OCI-LY1 (cell line): Measurements from ENCODE around the gene ZCCHC7.
A peak's percentile ranks its signal among the peaks of the same experiment; 100 is the strongest.

Source experiments
- H2AFZ ChIP-seq: fragments of 200-600 bp; sonication (generic), shearing (Covaris generic); 2 replicates; pipeline ENCODE4 v1.6.0; 2014; ENCODE audit warnings: antibody characterized with exemption, mild to moderate bottlenecking, low read length
- H3F3A ChIP-seq: fragments of 200-600 bp; sonication (generic), shearing (Covaris generic); 2 replicates; pipeline ENCODE4 v1.6.0; 2014; ENCODE audit warnings: mild to moderate bottlenecking, antibody characterized with exemption, low read length, moderate library complexity; ENCODE audit not compliant: insufficient read depth
- H3K27ac ChIP-seq: fragments of 200-600 bp; sonication (generic); 2 replicates; pipeline ENCODE4 v1.5.1; 2014; ENCODE audit warnings: low read length, mixed run types, mild to moderate bottlenecking, low read depth; ENCODE audit not compliant: poor library complexity, severe bottlenecking
- H3K27me3 ChIP-seq: fragments of 200-600 bp; sonication (generic); 2 replicates; pipeline ENCODE4 v1.6.0; 2014; ENCODE audit warnings: antibody characterized with exemption, mild to moderate bottlenecking, low read length, moderate library complexity; ENCODE audit not compliant: insufficient read depth
- H3K36me3 ChIP-seq: fragments of 200-600 bp; sonication (generic); 2 replicates; pipeline ENCODE4 v1.6.1; 2014; ENCODE audit warnings: mild to moderate bottlenecking, antibody characterized with exemption, low read length, moderate library complexity, mixed read lengths; ENCODE audit not compliant: insufficient read depth
- H3K4me1 ChIP-seq: fragments of 200-600 bp; sonication (generic); 2 replicates; pipeline ENCODE4 v1.5.1; 2014; ENCODE audit warnings: mild to moderate bottlenecking, low read length, moderate library complexity; ENCODE audit not compliant: insufficient read depth, severe bottlenecking
- H3K4me2 ChIP-seq: fragments of 200-600 bp; sonication (generic), shearing (Covaris generic); 2 replicates; pipeline ENCODE4 v1.6.1; 2014; ENCODE audit warnings: low read length
- H3K4me3 ChIP-seq: fragments of 200-600 bp; sonication (generic); 2 replicates; pipeline ENCODE4 v1.5.1; 2014; ENCODE audit warnings: low read length, low read depth, mild to moderate bottlenecking, mixed read lengths; ENCODE audit not compliant: poor library complexity, severe bottlenecking
- H3K79me2 ChIP-seq: fragments of 200-600 bp; shearing (Covaris generic); 2 replicates; pipeline ENCODE4 v1.6.1; 2016; ENCODE audit warnings: mixed run types, low read length, mixed read lengths; ENCODE audit not compliant: insufficient read depth
- H3K9ac ChIP-seq: fragments of 200-600 bp; sonication (generic), shearing (Covaris generic); 2 replicates; pipeline ENCODE4 v1.6.1; 2014; ENCODE audit warnings: mild to moderate bottlenecking, low read length, mixed read lengths
- H3K9me2 ChIP-seq: fragments of 200-600 bp; sonication (generic), shearing (Covaris generic); 2 replicates; pipeline ENCODE4 v1.6.1; 2014; ENCODE audit warnings: low read depth, mild to moderate bottlenecking, low read length, mixed read lengths
- H3K9me3 ChIP-seq: fragments of 200-600 bp; shearing (Covaris generic); 2 replicates; pipeline ENCODE4 v1.6.1; 2014; ENCODE audit warnings: low read length, mixed read lengths
- H4K20me1 ChIP-seq: fragments of 200-600 bp; sonication (generic), shearing (Covaris generic); 2 replicates; pipeline ENCODE4 v1.6.0; 2016; ENCODE audit warnings: mild to moderate bottlenecking, low read length; ENCODE audit not compliant: insufficient read depth
- EZH2 ChIP-seq: fragments of 200-600 bp; sonication (generic), shearing (Covaris generic); IDR thresholded peaks from 2 replicates; pipeline ENCODE4 v1.8.0; 2017; ENCODE audit warnings: borderline replicate concordance, mixed run types, mild to moderate bottlenecking, antibody characterized with exemption, low read length, moderate library complexity, mixed read lengths
- TF ChIP-seq, protein P1 (sequence below): fragments of 200-600 bp; sonication (generic), shearing (Covaris generic); IDR thresholded peaks from 2 replicates; pipeline ENCODE4 v1.5.1; 2017; ENCODE audit warnings: mild to moderate bottlenecking, antibody characterized with exemption, low read length, moderate library complexity, mixed read lengths

The ZCCHC7 gene

DNA sequence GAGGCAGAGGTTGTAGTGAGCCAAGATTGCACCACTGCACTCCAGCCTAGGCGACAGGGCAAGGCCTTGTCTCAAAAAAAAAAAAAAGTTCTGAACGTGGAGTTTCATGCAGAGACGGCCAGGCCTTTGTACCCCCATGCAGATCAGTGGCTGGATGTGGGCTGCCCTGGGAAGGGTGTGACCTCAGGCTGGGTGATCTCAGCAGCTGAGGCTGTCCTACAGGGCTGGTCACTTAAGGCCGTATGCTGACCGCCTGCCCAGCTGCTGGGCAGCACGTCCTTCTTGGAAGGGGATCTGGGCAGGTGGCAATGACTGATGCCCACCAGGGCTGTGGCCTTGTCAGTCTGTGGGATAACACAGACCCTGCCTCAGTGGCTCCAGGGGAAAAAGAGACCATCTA is 264.9 kb downstream of the ZCCHC7 start:
- Histone ChIP-seq H3K36me3 (peaks cover 4% of the 10 kb centered on the region; the same call in 1 of the 2 replicates), H3K9ac (peak overlapping the region; percentile 34; the same call in 1 of the 2 replicates), H4K20me1 (no peaks in the 10 kb centered on the region), H3F3A (0 out of 2 replicates have a peak, but pooled peaks cover 7% of the 10 kb centered on the region), H3K79me2 (no peaks in the 10 kb centered on the region), H3K9me2 (no peaks in the 10 kb centered on the region), H3K9me3 (no peaks in the 10 kb centered on the region), H3K4me3 (no peak overlapping the region), H3K27ac (peak overlapping the region; percentile 88), H3K4me2 (no peak overlapping the region), H3K27me3 (no peaks in the 10 kb centered on the region), H2AFZ (no peak overlapping the region), H3K4me1 (peaks cover 93% of the 10 kb centered on the region)
- no peak for TF ChIP-seq EZH2

DNA sequence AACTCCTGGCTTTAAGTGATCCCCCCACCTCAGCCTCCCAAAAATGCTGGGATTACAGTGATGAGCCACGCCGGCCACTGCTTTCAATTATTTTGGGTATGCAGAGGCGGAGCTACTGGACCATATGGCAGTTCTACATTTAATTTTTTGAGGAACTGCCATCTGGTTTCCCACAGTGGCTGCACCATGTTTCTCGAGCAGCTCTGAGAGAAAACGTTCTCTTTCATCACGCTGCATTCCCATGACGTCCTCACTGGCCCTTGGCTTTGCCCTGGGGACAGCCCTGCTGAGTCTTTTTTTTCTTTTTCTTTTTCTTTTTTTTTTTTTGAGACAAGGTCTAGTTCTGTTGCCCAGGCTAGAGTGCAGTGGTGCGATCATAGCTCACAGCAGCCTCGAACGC is 266.6 kb downstream of the ZCCHC7 start:
- H2AFZ ChIP-seq: no peak overlapping the region
- no peaks in the 10 kb centered on the region for H3K79me2 ChIP-seq
- 0 out of 2 replicates have a peak, but pooled peaks cover 3% of the 10 kb centered on the region for H3F3A ChIP-seq
- H3K27ac ChIP-seq: peak overlapping the region; percentile 88
- no peaks in the 10 kb centered on the region for H3K9me3 ChIP-seq
- peaks cover 3% of the 10 kb centered on the region; the same call in 1 of the 2 replicates for H3K36me3 ChIP-seq
- TF ChIP-seq, protein P1, sequence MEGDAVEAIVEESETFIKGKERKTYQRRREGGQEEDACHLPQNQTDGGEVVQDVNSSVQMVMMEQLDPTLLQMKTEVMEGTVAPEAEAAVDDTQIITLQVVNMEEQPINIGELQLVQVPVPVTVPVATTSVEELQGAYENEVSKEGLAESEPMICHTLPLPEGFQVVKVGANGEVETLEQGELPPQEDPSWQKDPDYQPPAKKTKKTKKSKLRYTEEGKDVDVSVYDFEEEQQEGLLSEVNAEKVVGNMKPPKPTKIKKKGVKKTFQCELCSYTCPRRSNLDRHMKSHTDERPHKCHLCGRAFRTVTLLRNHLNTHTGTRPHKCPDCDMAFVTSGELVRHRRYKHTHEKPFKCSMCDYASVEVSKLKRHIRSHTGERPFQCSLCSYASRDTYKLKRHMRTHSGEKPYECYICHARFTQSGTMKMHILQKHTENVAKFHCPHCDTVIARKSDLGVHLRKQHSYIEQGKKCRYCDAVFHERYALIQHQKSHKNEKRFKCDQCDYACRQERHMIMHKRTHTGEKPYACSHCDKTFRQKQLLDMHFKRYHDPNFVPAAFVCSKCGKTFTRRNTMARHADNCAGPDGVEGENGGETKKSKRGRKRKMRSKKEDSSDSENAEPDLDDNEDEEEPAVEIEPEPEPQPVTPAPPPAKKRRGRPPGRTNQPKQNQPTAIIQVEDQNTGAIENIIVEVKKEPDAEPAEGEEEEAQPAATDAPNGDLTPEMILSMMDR: no peak
- TF ChIP-seq EZH2: no peak
- H3K4me2 ChIP-seq: no peak overlapping the region
- no peaks in the 10 kb centered on the region for H3K27me3 ChIP-seq
- H3K4me3 ChIP-seq: no peak overlapping the region
- no peaks in the 10 kb centered on the region for H3K9me2 ChIP-seq
- H4K20me1 ChIP-seq: no peaks in the 10 kb centered on the region
- H3K9ac ChIP-seq: no peak overlapping the region
- peaks cover 89% of the 10 kb centered on the region for H3K4me1 ChIP-seq

DNA sequence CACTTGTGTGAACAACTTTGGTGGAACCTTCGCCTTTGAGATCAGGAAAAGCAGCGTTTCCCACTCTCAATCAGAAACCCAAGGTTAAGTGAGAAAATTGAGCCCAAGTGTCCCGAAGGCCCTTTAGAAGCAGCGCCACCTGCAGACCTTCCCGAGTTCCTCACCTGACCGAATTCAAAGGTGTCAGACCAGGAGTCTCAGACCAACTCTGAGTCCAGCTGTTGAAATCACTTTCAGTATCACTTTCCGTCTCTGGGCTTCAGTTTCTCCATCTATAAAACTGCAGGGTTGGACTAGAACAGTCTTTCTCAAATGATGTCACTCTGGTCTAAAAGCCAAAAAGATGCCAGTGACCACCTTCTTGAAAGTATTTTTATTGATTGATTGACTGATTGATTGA is 270.4 kb downstream of the ZCCHC7 start:
- Histone ChIP-seq H2AFZ (no peak overlapping the region), H3K27ac (peak overlapping the region; percentile 88), H3K27me3 (no peaks in the 10 kb centered on the region), H3K4me1 (peaks cover 77% of the 10 kb centered on the region), H3K79me2 (no peaks in the 10 kb centered on the region), H3K9me3 (no peaks in the 10 kb centered on the region), H3K4me2 (peak overlapping the region; percentile 13), H4K20me1 (no peaks in the 10 kb centered on the region), H3K36me3 (no peaks in the 10 kb centered on the region), H3K4me3 (no peak overlapping the region), H3K9me2 (no peaks in the 10 kb centered on the region), H3F3A (0 out of 2 replicates have a peak, but pooled peaks cover 3% of the 10 kb centered on the region), H3K9ac (peak overlapping the region; percentile 36; the same call in 1 of the 2 replicates)
- TF ChIP-seq, protein P1: peak; percentile 86
- TF ChIP-seq EZH2: no peak

DNA sequence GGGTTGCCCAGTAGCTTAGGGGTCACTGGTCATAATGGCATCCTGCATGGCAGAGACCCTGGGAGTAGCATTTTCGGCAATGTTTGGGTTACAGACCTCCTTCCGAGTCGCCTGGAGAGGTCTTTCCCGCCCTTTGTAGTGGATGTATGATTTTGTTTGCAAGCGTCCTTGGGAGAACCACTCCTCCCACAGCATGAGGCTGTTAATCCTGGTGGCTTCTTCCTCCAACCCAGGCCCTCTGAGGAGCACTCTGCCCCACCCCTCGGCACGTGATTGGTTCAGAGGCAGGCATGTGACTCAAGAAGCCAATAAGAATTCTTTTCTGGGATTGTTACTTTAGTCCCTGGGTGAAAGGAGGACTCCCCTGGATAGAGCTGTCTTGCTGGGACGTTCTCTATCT is 271.9 kb downstream of the ZCCHC7 start:
- H3K9ac ChIP-seq: no peak overlapping the region
- 0 out of 2 replicates have a peak, but pooled peaks cover 3% of the 10 kb centered on the region for H3F3A ChIP-seq
- H4K20me1 ChIP-seq: no peaks in the 10 kb centered on the region
- no peaks in the 10 kb centered on the region for H3K9me3 ChIP-seq
- no peaks in the 10 kb centered on the region for H3K79me2 ChIP-seq
- H3K4me1 ChIP-seq: peaks cover 73% of the 10 kb centered on the region
- no peaks in the 10 kb centered on the region for H3K9me2 ChIP-seq
- H3K27ac ChIP-seq: peak overlapping the region; percentile 88
- no peak for TF ChIP-seq EZH2
- TF ChIP-seq, protein P1: no peak
- no peaks in the 10 kb centered on the region for H3K36me3 ChIP-seq
- no peak overlapping the region for H3K4me3 ChIP-seq
- H2AFZ ChIP-seq: no peak overlapping the region
- no peaks in the 10 kb centered on the region for H3K27me3 ChIP-seq
- H3K4me2 ChIP-seq: no peak overlapping the region
